Measurements from ENCODE around the gene EVA1C. TPM values are rescaled to one million over a fixed set of nuclear protein-coding genes. Genes with fewer than 3 reads are reported as not detected.
"Not testable (repeated sequence)": the region's sequence is repeated elsewhere in the genome, so short reads cannot be mapped to it uniquely, and the experiment has no call there.

EVA1C gene
- polyA plus RNA-seq, 3 donors, result 2.9 to 4.2 (median 3.2) TPM

DNA sequence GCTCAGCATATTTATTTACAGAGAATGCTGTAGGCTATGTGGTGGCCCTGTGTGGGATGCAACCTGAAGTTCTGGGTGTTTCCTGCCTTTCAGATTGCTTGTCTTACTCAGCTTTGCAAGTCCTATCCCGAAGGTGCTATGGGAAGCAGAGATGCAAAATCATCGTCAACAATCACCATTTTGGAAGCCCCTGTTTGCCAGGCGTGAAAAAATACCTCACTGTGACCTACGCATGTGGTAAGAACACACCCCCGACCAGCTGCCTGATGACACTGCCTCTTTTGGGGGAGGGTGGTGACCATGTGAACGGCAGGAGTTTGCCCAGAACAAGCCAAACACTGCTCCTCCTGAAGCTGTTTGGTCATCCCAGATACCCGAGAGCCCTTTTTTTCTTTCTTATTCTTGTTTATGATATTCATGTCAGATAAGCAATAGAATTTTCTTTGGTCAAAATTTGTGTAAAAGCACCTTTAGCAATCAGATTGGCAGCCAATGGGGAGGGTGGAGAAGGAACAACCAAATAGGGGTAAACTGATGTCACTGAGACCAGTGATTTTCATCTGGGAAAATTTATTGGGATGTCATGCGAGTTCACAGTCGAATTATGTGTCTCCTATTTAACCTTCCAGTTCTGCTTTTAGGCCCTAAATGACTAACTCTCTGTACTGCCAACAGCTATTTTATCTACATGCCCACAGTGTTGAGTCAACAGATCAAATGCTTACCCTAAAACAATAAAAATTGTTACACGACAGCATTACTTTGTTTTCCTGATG, 82.6 kb downstream of the EVA1C start:
- no peak for DNase-seq

DNA sequence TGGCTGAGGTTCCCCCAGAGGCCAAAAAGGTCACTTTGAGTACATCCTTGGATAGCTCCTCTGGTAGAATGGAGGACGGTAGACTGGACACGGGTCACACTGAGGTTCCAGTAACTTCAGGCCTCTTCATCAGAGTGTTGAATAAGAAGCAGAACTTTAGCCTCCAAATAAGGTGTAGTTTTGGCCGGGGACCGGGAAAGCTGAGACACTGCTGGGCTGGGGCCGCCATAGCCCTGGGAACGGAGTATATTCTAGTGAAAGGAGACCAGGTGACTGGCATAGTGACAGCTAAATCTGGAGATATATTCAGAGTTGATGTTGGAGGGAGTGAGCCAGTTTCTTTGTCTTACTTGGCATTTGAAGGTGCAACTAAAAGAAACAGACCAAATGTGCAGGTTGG, 84.1 kb downstream of the EVA1C start:
- no peak for DNase-seq

DNA sequence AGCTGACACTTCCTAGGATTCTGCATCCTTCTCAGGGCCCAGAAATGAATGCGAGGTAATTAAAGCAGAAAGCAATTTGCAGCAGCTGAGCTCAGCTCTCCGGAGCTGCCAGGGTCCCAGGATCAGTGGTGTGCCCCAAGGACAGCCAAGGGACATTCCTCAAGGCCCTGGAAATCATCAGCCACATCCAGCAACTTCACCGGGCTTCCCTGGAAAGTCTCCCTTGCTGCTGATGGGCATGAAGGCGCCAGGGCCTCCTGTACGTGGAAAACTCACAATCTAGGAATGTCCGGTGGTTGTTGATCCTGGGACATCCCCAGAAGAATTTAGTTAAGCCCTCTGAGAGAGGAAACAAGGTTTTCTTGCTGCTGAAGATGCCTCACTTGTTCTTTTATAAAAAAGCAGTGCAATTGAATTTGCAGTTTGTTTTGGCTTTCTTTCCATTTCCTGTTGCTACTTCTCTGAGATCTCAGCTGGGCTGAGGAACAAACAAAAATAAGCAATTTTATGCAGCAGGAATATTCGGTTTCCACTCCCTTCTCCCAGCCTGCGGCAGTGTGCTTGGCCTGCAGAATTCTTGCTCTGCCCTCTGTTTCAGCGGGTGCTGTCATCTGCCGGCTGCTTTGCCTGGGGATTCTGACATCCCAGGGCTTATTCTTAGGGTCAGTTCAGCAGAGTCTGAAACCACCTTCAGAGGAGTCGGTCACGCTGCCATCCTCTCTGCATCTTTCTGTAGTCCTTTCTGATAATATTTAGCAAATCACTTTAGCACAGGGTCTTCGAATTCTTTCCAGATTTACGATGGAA, 86.9 kb downstream of the EVA1C start:
- DNase-seq, result no peak

DNA sequence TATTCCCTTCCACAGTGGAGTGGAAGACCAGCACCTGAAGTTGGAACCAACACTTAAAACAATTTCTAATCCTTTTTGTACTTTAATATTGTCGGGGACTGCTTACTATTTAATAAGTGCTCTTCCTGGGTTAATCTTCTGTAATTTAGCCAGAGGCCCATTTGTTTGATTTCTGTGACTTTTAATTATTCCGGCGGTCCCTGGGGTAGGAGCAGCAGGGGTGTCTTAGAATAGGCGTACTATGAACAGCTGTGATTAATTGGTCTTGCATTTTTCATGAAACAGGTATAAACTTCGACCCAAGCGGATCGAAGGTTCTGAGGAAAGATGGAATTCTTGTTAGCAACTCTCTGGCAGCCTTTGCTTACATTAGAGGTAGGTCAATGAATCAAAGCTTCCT, 91.1 kb downstream of the EVA1C start:
- not testable (repeated sequence) for DNase-seq

DNA sequence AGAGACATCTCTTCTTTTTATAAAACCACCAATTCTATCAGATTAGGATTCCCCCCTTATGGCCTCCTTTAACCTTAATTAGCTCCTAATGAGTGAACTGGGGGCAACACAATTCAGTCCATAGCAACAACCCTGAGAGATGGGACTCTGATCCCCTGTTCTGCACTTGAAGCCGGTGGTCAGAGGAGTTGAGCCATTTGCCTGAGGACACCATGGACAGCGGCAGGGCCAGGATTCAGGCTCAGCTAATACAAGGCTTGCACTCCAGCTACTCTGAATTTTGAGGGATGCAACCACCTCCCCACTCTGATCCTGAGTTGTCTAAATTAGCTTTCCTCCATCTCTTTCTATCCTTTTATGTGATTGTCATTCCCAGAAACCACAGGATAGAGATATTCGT, 93.3 kb downstream of the EVA1C start:
- not testable (repeated sequence) for DNase-seq

DNA sequence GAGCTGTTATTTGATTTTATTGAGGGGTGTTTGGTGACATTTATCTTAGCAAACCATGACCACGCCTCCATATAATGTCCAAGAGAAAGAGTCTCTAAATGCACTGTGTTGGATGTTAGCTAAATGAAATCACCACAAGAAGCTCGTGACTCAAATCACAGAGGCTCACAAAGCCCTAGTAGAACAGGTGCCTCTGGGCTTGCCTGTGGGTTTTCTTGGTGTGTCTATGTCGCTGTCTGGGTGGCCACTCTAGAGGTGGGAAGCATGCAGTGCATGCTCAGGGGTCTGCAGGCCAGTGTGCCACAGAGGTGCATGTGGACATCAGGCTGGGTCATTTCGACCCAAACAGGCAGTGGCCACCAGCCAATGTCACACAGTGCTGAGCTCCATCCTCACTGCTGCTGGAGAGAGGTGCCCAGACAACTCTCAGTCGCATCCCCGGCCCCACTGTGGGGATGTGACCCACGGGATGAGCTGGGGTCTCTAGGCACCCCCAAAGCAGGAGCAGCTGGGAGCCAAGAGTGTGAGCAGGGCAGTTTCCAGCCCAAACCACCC, 94.0 kb downstream of the EVA1C start:
- DNase-seq, result not testable (repeated sequence)

DNA sequence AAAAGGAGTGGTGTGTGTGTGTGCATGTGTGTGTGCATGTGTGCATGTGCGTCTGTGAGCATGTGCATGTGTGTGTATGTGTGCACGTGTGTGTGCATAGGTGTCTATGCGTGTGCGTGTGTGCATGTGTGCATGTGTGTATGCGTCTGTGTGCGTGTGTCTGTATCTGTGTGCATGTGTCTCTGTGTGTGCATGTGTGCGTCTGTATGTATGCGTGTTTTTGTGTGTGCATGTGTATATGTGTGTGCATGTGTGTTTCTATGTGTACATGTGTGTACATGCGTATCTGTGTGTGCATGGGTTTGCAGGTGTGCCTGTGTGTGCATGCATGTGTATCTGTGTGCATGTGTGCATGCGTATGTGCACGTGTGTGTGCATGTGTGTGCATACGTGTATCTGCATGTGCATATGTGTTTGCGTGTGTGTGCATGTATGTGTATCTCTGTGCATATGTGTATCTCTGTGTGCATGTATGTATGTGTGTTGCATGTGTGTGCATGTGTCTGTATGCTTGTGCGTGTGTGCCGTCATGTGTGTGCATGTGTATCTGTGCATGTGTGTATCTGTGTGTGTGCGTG, 94.9 kb downstream of the EVA1C start:
- no peak for DNase-seq

DNA sequence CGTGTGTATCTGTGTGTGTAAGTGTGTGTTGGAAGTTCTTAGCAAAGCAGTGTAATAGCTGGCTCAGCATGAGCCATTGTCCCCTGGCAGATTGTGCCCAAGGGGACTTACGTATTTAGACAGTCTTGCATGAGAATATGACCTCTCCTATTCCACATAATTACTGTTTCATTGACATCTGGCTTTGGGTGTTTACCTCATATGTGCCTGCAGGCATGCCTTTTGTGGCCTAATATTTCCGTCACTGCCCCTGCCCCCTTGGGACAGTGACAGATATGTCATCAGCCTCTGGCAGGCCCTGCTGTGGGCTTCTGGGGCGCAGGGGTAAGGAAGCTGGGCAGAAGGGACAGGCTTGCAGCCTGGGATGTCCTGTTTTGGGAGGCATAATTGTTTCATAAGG, 95.5 kb downstream of the EVA1C start:
- DNase-seq, result not testable (repeated sequence)

DNA sequence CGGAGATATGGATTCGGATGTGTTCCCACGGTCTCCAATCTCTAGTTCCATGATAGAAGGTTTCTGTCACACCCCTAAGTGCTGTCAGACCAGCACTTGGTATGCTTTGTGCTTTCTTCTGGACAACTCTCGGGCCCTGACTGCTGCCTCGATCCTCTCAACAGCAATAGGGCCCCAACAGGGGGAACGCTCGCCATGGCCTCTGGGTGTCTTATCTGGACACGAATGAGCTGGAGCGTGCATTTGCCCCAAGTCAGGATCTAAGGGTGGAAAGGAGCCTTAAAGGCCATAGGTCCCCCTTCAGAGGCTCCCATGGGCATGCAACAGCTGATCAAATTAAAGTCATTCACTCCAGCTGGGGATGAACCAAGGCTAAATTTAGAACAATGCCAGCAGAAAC, 96.1 kb downstream of the EVA1C start:
- no peak for DNase-seq

DNA sequence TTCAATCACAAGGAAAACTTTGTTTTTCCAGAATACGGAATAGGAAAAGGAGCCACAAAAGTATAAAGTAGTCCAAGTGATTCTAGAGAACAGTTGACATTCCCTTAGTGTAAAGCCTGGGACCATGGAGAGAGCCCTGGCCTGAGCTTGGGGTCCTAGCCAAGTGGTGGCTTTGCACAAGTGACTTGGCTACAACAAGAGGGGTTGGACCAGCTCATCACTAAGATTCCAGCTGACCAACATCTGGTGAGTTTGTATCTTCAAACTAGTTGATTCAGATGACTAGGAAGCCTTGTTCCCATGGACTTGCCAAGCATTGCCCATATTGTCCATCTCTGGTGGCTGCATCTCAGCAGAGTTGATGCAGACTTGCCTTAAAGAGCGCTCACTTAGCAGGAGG, 96.5 kb downstream of the EVA1C start:
- DNase-seq, result not testable (repeated sequence)

DNA sequence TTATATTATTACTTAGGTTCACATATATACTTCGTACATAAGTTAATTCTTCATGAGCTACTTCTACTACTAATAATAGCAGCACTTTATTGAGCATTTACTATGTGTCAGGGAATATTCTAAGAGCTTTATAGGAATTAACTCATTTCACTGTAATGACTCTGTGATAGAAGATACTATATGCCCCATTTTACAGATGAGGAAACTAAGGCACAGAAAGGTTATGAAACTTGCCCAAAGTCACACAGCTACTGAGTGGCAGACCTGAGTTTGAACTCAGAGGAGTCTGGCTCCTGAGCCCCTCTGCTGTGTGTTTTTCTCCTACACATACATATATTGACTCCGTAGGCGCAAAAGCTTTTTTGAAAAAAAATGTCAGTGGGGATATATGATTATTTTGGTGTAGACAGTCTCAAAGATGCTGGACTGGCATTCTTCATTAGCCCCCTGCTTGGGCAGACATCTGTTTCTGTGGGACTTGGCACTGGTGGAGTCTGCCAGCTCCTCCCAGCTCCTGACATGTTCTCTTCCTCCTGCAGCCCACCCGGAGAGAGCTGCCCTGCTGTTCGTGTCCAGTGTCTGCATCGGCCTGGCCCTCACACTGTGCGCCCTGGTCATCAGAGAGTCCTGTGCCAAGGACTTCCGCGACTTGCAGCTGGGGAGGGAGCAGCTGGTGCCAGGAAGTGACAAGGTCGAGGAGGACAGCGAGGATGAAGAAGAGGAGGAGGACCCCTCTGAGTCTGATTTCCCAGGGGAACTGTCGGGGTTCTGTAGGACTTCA, 102.0 kb downstream of the EVA1C start:
- no peak for DNase-seq

DNA sequence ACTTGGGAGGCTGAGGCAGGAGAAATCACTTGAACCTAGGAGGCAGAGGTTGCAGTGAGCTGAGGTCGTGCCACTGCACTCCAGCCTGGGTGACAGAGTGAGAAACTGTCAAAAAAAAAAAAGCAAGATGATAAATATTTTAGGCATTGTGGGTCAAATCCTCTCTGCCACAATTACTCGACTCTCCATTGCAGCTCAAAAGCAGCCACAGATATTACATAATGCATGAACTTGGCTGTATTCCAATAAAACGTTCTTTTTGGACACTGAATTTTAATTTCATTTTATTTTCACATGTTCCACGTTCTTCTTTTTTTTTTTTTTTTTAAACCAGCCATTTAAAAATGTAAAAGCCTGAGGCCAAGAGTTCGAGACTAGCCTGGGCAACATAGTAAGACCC, 103.4 kb downstream of the EVA1C start:
- no peak for DNase-seq

DNA sequence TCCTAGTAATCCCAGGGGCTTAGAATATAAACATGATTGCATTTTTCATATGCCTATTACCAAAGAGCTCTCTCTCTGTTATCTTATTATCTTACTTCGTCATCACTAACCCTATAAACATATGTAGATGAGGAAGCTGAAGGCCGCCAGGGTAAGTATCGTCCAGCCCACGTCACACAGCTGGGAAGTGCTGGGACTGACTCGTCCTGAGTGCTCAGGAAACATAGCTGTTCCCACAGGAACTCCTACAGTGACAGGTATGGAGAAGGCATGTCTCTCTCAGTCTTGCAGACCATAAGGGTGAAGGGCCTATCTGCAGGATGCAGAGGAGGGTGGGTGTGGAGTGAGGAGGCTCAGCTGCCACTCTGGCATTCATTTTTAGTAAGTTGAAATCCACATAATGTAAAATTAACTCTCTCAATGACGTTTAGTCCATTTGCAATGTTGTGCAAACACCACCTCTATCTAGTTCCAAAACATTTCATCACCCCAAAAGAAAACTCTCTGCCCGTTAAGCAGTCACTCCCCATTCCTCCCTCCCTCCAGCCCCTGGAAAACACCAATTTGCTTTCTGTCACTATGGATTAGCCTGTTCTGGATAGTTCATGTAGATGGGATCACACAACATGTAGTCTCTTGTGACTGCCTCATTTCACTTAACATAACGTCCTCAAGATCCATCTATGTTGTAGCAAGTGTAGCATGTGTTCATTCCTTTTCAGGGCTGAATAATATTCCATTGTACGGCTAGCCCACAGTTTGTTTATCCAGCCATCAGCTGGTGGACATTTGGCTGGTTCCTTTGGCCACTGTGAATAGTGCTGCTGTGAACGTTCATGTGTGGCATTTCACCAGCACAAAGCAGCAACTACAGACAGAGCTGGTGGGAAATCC, 104.5 kb downstream of the EVA1C start:
- DNase-seq, result no peak

DNA sequence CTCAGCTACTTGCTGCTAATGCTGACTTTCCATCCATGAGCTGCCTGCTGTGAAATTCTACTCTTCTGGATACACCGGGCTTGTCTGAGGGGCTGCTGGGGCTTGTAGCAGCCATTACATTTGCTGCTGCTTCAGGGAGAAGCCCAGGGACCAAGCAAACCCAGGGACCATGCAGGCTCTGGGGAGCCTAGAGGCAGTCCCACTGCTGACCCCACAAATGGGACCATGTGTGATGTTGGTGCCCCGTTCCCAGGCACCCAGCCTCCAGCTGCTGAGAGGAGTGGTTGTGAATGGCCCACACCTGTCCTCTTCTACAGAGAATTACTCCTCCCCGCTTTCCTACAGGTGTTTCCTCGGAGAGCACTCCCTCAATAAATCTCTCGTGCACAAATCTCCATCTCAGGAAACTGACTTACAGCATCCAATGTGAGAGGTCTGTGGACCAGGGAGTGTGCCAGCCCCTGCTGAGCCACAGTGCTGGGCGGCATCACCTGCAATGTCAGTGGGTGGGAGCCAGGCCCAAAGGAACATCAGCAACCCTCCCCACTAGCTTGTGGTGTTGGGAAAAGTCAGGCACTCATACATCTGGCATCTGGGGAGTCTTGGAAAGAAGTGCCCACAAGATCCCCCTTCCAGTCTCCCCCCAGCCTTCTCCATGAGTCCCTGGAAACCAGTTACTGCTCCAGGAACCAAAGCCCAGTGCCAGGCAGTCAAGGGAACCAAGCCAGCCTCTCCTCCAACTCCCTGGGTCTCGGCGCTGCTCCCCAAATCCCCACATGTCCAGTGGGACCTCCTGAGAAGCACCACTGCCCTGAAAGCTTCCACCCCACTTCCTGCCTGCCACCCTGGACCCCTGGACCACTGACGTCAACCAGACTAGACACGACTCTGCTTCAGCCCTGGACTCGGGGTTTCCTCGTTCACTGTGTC, 107.7 kb downstream of the EVA1C start:
- DNase-seq, result no peak

DNA sequence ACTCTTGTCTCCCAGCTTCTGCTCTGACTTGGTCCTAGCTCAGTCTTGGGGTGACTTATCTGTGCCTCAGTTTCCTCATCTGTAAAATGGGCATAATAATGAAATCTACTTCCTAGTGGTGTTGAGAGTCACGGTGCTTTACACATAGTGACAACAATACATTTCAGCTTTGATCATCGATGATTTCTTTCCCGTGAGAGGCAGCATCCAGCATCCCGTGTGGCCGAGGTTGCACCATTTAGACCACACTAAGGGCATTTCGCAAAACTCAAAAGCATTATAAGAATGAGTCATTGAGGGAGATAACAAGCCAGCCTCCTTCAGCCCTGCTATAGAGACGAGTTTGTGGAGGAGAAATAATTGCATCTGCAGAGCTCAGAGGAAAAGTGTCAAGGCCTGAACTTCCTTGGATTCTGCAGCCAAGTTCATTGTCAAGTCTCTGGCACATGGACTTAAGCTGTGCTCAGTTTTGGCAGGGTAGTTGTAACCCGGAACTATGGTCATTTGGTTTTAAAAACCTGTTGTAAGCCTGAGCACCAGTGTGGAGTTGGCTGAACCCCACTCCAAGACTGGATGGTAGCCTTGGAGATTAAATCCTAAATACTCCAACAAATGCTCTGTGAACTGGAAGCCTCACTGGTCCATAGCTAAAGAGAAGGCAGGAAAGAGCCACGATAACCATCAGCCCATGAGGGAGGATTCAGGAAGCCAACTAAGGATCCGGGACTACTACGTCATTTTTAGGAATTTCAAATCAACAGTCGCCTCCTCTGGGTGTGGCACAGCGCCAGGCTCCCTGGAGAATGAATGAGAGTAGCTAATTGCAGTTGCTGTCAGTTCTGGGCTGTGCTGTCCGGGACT, 108.6 kb downstream of the EVA1C start:
- DNase-seq, result peak; percentile 49

DNA sequence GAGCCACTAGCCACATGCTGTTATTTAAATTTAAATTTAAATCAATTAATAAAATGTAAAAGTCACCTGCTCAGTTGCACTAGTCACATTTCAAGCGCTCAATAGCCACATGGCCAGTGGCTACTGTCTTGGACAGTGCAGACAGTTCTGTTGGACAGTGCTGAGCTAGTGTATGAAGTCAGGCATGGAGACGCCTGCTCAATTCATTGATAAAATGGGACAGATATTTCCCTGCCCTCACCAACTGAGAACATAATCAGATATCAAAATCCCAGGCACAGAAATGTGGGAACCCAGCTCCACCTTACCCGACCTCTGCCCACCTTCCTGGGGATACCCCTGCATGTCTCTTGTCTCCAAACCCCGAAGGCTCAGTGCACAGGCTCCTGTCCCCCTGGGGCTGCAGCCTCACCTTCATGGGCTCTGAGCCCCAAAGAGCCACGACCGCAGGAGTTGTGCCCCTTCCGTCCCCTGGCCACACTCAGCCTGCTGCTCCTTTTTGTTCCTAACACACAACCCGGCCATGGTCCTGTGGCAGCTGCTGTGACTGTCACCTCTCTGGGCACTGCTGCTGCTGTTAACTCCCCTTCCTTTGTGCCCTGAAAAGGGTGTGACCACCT, 109.3 kb downstream of the EVA1C start:
- no peak for DNase-seq

DNA sequence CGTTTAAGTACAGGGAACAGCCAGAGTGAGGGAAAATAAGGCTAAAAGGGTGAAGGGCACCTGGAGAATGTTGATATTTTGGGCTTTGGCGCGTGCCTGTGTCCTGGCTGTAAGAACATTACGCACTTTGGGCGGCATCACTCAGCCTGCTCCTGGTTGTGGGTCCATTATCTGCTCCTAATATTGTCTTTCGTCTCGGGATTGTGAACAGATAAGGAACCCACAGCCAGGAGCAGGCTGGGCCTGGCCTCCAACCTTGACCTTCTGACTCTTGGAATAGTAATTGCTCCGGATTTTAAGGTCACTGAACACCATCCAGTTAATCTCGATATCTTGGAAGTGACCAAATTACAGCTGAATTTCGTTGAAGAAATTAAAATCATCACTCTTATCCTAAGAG, 111.0 kb downstream of the EVA1C start:
- no peak for DNase-seq
